IPS-15b (cell line): ENCODE measurements around the gene CNST.
"Not testable (repeated sequence)": the region's sequence is repeated elsewhere in the genome, so short reads cannot be mapped to it uniquely, and the experiment has no call there.

Experiments used
- H3K27me3 ChIP-seq: one replicate; pipeline ENCODE4 v1.6.1; 2013; ENCODE audit warnings: low read length; ENCODE audit not compliant: control insufficient read depth, insufficient read depth
- H3K36me3 ChIP-seq: one replicate; pipeline ENCODE4 v1.6.1; 2013; ENCODE audit warnings: low read length; ENCODE audit not compliant: control insufficient read depth, insufficient read depth
- H3K4me1 ChIP-seq: one replicate; pipeline ENCODE4 v1.6.1; 2013; ENCODE audit warnings: mild to moderate bottlenecking, low read length; ENCODE audit not compliant: control insufficient read depth, insufficient read depth
- H3K4me3 ChIP-seq: one replicate; pipeline ENCODE4 v1.5.1; 2013; ENCODE audit warnings: low read depth, low read length
- H3K9ac ChIP-seq: one replicate; pipeline ENCODE4 v1.6.1; 2013; ENCODE audit warnings: low read depth, mild to moderate bottlenecking, low read length
- H3K9me3 ChIP-seq: one replicate; pipeline ENCODE4 v1.6.1; 2013; ENCODE audit warnings: mild to moderate bottlenecking, low read length; ENCODE audit not compliant: control insufficient read depth, insufficient read depth

Gene CNST

GRCh38 chr1:246683521-246683920 is 117.3 kb downstream of the CNST start:
- no peaks in the 10 kb centered on the region for H3K4me1 ChIP-seq
- H3K4me3 ChIP-seq, result no peak overlapping the region
- H3K27me3 ChIP-seq, result no peaks in the 10 kb centered on the region
- H3K9ac ChIP-seq, result no peak overlapping the region
- H3K9me3 ChIP-seq, result no peaks in the 10 kb centered on the region
- H3K36me3 ChIP-seq, result no peaks in the 10 kb centered on the region

GRCh38 chr1:246687002-246687401 is 120.7 kb downstream of the CNST start:
- H3K36me3 ChIP-seq, result no peaks in the 10 kb centered on the region
- no peak overlapping the region for H3K9ac ChIP-seq
- H3K4me1 ChIP-seq, result no peaks in the 10 kb centered on the region
- no peak overlapping the region for H3K4me3 ChIP-seq
- H3K27me3 ChIP-seq, result no peaks in the 10 kb centered on the region
- no peaks in the 10 kb centered on the region for H3K9me3 ChIP-seq

GRCh38 chr1:246689409-246690008 is 123.3 kb downstream of the CNST start:
- no peak overlapping the region for H3K4me3 ChIP-seq
- peaks cover 4% of the 10 kb centered on the region for H3K9me3 ChIP-seq
- no peaks in the 10 kb centered on the region for H3K4me1 ChIP-seq
- no peak overlapping the region for H3K9ac ChIP-seq
- H3K27me3 ChIP-seq, result no peaks in the 10 kb centered on the region
- H3K36me3 ChIP-seq, result no peaks in the 10 kb centered on the region

GRCh38 chr1:246690100-246690499 is 123.8 kb downstream of the CNST start:
- Histone ChIP-seq H3K9me3 (peaks cover 4% of the 10 kb centered on the region), H3K9ac (no peak overlapping the region)

GRCh38 chr1:246691622-246692495 is 125.6 kb downstream of the CNST start:
- Histone ChIP-seq H3K9ac (no peak overlapping the region), H3K4me3 (no peak overlapping the region), H3K36me3 (no peaks in the 10 kb centered on the region), H3K4me1 (peaks cover 1% of the 10 kb centered on the region), H3K27me3 (no peaks in the 10 kb centered on the region), H3K9me3 (peaks cover 4% of the 10 kb centered on the region)

More at GRCh38 chr1:246690100-246690499, 123.8 kb downstream of the CNST start:
- Histone ChIP-seq H3K4me3 (no peak overlapping the region), H3K36me3 (no peaks in the 10 kb centered on the region), H3K27me3 (no peaks in the 10 kb centered on the region), H3K4me1 (no peaks in the 10 kb centered on the region)

- not testable (repeated sequence) for H3K4me3 ChIP-seq
Measured at GRCh38 chr1:246694213-246694895, 128.1 kb downstream of the CNST start.

GRCh38 chr1:246695136-246695535 is 128.9 kb downstream of the CNST start:
- H3K36me3 ChIP-seq, result no peaks in the 10 kb centered on the region
- H3K9me3 ChIP-seq, result peaks cover 4% of the 10 kb centered on the region
- H3K4me1 ChIP-seq, result peaks cover 2% of the 10 kb centered on the region
- no peaks in the 10 kb centered on the region for H3K27me3 ChIP-seq
- no peak overlapping the region for H3K4me3 ChIP-seq
- no peak overlapping the region for H3K9ac ChIP-seq

More at GRCh38 chr1:246694213-246694895, 128.1 kb downstream of the CNST start:
- H3K27me3 ChIP-seq, H3K9me3 ChIP-seq, H3K36me3 ChIP-seq, H3K4me1 ChIP-seq, H3K9ac ChIP-seq: not testable (repeated sequence)

- H3K9me3 ChIP-seq, result peaks cover 4% of the 10 kb centered on the region
- H3K36me3 ChIP-seq, result no peaks in the 10 kb centered on the region
- no peak overlapping the region for H3K9ac ChIP-seq
- H3K4me1 ChIP-seq, result peaks cover 2% of the 10 kb centered on the region
- no peaks in the 10 kb centered on the region for H3K27me3 ChIP-seq
- H3K4me3 ChIP-seq, result no peak overlapping the region
Measured at GRCh38 chr1:246695666-246696065, 129.4 kb downstream of the CNST start.

GRCh38 chr1:246698466-246699094 is 132.3 kb downstream of the CNST start:
- H3K4me1 ChIP-seq, result peaks cover 2% of the 10 kb centered on the region
- H3K27me3 ChIP-seq, result no peaks in the 10 kb centered on the region
- H3K9ac ChIP-seq, result no peak overlapping the region
- H3K9me3 ChIP-seq, result no peaks in the 10 kb centered on the region
- no peak overlapping the region for H3K4me3 ChIP-seq
- no peaks in the 10 kb centered on the region for H3K36me3 ChIP-seq

- Histone ChIP-seq H3K27me3 (no peaks in the 10 kb centered on the region), H3K9ac (no peak overlapping the region), H3K9me3 (no peaks in the 10 kb centered on the region), H3K4me3 (no peak overlapping the region), H3K36me3 (no peaks in the 10 kb centered on the region), H3K4me1 (peaks cover 2% of the 10 kb centered on the region)
Measured at GRCh38 chr1:246699095-246699735, 133.0 kb downstream of the CNST start.

- Histone ChIP-seq H3K36me3 (no peaks in the 10 kb centered on the region), H3K27me3 (no peaks in the 10 kb centered on the region), H3K4me3 (no peak overlapping the region), H3K4me1 (no peaks in the 10 kb centered on the region), H3K9ac (no peak overlapping the region), H3K9me3 (no peaks in the 10 kb centered on the region)
Measured at GRCh38 chr1:246703581-246703980, 137.3 kb downstream of the CNST start.
